ENCODE measurements around the gene RNF182. TPM values are rescaled to one million over a fixed set of nuclear protein-coding genes. Genes with fewer than 3 reads are reported as not detected.

The RNF182 gene
- total and polyA plus RNA-seq, 2 donors (not counting 3 experiments of a cell fraction or from before 2014, with no cell fraction given): 0.43 to 0.93 TPM

DNA sequence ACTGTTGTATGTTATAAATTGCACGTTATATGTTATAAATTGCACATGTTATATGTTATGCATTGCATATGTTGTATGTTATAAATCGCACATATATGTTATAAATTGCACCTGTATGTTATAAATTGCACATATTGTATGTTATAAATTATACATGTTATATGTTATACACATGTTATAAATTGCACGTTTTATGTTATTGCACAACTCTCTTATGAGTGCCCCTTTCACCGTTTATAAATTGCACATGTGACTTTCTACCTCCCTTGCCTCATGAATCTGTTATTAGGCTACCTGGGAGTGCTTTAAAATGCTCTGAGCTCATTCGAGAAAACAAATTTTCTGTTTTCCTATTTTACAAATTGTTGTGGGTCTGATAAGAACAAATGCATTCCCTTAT is 84.1 kb downstream of the RNF182 start:
- DNase-seq (ENCODE audit: low read depth, low spot score): no peak
- Histone ChIP-seq H3K9ac (replicated peaks; ENCODE audit: extremely low read depth, insufficient read depth, low read length) (no peak overlapping the region), H3K79me2 (ENCODE audit: control insufficient read depth, insufficient read depth, low read length) (no peaks in the 10 kb centered on the region), H2AFZ (ENCODE audit: low read depth, low read length) (no peak overlapping the region), H3K4me3 (replicated peaks in 1 of 3; ENCODE audit: insufficient read depth in 1 of 3, low read depth in 1 of 3, low read length in 3 of 3) (no peak overlapping the region), H4K20me1 (replicated peaks; ENCODE audit: control insufficient read depth, extremely low read depth, insufficient read depth, low read length) (no peaks in the 10 kb centered on the region), H3K9me3 (replicated peaks; ENCODE audit: control insufficient read depth, insufficient read depth, low read length) (no peaks in the 10 kb centered on the region), H3K4me1 (ENCODE audit: control insufficient read depth, extremely low read depth, insufficient read depth, low read length) (no peaks in the 10 kb centered on the region), H3K27ac (ENCODE audit: insufficient read depth, low read depth, low read length) (no peak overlapping the region), H3K27me3 (ENCODE audit: control insufficient read depth in 2 of 2, insufficient read depth in 2 of 2, low read length in 2 of 2) (no peaks in the 10 kb centered on the region), H3K36me3 (ENCODE audit: control insufficient read depth in 2 of 2, extremely low read depth in 1 of 2, insufficient read depth in 2 of 2, low read length in 2 of 2) (no peaks in the 10 kb centered on the region), H3K9me1 (replicated peaks; ENCODE audit: control insufficient read depth, extremely low read depth, insufficient read depth, low read length) (no peaks in the 10 kb centered on the region), H3K4me2 (ENCODE audit: insufficient read depth, low read length) (no peak overlapping the region)
- dilution Hi-C loops (cut with MboI; ENCODE audit: extremely low pct_ligation_motif_present, low sequenced_read_pairs) (no loop called here), intact Hi-C loops (cut with micrococcal nuclease) (no loop called here)
- FAIRE-seq: no peak
- TF ChIP-seq POLR2AphosphoS5 (IDR thresholded peaks at IDR 0.05; ENCODE audit: insufficient read depth, low read depth, low read length) (no peak), JUN (IDR thresholded peaks at IDR 0.05; ENCODE audit: borderline replicate concordance, insufficient read depth, insufficient read length, low read depth) (no peak), EZH2 (IDR thresholded peaks at IDR 0.05; ENCODE audit: borderline replicate concordance, low read depth, low read length, severe bottlenecking) (no peak), POLR2A (IDR thresholded peaks at IDR 0.05; ENCODE audit: low read depth, low read length) (no peak), CTCF (IDR thresholded peaks at IDR 0.05; ENCODE audit: extremely low read depth in 1 of 2, insufficient read depth in 1 of 2, low read depth in 1 of 2, low read length in 2 of 2) (no peak), GATA2 (IDR thresholded peaks at IDR 0.05; ENCODE audit: insufficient read depth, insufficient read length, low read depth, low read length) (no peak), MYC (IDR thresholded peaks at IDR 0.05; ENCODE audit: low read depth, low read length) (no peak), FOS (IDR thresholded peaks at IDR 0.05; ENCODE audit: borderline replicate concordance, insufficient read depth, low read length) (no peak)
- TF ChIP-seq, protein P1, sequence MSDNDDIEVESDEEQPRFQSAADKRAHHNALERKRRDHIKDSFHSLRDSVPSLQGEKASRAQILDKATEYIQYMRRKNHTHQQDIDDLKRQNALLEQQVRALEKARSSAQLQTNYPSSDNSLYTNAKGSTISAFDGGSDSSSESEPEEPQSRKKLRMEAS (IDR thresholded peaks at IDR 0.05; ENCODE audit: insufficient read depth, insufficient read length): no peak
- POLR2A ChIA-PET: no interaction called here
- no TSS peak for BruUV-seq (replicated peaks)
- CTCF ChIA-PET: no interaction called here

All from endothelial cell of umbilical vein (primary cell).